AG20443 (cell line): ENCODE results near the gene TUSC2.

Source experiments
- DNase-seq: peaks from one replicate; pipeline ENCODE4 v3.0.0; 2012; ENCODE audit warnings: low spot score, mixed read lengths

The TUSC2 gene

DNA sequence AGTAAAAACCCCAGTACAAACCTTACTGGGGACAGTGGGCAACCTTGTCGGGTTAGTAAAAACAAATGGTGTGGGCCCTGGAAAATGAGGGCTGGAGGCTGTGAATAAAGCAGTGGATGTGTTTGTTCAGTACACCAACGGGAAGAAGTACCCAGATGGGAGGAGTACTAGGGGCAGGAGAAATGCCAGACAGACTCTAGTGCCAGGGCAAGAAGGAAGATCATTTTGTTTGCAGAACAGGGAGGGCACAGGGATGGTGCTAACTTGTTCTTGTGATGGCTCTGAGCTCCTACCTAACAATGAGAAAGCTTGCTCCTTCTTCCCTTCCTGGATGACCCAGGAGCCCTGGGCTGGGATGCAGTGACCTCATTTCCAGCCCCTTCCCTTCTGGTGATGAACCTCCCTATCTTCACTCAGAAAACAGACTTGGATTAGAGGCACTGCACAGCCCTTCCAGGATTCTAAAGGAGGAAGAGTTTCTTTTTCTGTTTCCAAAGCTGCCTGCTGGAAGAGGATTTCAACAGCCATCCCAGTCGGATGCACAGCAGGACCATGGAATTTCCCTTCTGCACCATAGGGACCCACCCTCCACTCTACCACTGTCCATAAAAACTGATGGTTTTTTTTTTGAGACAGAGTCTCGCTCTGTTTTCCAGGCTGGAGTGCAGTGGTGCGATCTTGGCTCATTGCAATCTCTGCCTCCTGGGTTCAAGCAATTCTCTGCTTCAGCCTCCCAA is 6.5 kb upstream of the TUSC2 start:
- DNase-seq: no peak

DNA sequence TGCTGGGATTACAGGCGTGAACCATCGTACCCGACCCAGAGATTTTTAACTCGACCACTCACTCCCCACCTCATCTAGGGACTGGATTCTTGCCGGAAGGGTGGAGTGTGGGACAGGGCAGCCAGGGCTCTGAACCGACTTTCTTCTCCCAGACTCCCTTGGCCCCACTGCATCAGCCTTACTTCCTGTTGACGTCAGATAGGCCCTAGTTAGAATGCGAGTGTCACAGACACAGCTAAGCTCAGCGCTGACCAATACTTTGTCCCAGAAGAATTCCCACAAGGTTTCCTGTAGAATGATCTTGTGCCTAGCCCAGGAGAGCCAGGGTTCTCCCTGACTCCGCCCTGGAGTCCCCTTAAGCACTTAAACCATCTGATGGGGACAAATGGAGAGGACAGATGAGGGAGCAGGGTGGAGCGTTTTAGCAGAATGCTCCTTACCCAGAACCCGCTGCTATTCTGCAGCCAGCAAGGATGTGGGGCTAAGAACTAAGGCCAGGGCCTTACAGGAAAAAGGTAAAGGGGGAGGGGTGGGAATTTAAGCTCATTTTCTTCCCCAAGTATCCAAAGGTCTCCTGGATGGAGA is 5.8 kb upstream of the TUSC2 start:
- DNase-seq: peak; percentile 64

DNA sequence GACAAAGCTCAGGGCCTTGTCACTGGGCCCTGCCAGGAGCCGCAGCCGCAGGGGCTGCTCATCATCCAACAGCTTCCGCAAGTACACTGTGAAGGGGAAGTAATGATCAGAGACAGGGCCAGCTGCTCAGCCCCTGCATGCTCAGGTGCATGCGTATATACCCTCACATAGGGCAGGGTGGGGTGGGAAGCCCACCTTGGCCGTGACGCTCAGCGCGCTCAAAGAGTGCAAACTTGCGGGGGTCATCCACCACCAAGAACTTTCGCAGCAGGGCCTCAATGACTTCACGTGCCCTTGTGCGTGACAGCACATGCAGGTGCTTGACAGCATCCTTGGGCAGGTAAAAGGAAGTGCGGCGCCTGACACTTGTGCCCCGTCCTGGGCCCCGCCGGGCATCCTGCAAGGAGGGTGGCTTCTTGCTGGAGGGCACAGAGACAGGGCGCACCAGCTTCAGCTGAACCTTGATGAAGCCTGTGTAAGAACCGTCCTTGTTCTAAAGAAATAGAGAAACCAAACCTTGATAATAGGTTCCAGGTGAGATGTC is 3.4 kb upstream of the TUSC2 start:
- no peak for DNase-seq

DNA sequence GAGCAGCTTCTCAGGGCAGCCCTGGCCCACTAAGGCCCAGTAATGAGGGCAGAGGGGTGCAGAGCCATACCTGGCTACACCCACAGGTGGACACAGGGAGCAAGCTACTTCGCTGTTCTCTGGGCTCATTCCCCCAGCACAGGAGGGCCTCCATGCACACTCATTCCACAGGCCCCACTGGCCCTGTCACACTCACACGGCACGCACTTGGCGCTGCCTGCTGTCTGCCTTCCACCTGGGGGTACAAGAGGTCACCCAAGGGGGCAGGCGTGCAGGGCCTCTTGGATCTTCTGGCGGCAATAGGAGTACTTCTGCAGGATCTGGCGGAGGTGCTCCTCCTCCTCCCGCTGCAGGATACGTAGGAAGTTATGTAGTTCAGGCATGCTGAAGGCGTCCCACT is 2.3 kb upstream of the TUSC2 start:
- no peak for DNase-seq

DNA sequence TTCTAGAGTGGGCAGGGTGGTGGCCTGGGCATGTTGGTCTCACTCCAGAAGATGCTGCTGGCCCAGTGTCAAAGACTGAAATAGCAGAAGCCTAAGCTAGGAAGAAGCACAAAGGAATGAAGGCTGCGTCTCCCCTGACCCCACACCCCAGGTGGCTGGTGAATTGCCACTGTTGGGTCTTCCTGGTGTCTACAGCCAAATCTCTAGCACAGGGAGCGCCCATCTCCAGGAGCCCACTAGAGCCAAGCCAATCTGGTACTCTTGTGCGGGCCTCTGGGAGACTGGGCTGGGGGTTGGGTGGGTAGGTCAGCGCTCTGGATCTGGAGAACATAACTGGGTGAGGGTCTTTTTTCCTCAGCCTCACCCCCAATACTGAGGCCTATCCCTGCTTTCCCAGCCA is 894 bp downstream of the TUSC2 start:
- no peak for DNase-seq

DNA sequence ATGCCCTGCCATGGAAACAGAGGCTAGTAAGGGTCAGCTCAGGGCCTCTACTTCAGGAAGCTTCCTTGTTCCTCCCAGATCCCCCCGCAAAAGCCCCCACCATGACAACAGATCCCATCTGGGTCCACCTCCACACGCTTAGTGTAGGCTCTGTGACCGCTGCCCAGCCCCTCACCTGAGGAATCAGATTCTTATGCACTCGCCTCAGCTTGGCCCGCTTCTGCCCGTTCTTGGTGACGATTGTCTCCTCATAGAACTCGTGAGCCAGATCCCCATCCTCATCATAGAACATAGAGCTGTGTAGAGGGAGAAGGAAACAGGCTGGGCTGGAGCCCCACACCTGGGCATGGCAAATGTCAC is 1.9 kb downstream of the TUSC2 start:
- DNase-seq: no peak

DNA sequence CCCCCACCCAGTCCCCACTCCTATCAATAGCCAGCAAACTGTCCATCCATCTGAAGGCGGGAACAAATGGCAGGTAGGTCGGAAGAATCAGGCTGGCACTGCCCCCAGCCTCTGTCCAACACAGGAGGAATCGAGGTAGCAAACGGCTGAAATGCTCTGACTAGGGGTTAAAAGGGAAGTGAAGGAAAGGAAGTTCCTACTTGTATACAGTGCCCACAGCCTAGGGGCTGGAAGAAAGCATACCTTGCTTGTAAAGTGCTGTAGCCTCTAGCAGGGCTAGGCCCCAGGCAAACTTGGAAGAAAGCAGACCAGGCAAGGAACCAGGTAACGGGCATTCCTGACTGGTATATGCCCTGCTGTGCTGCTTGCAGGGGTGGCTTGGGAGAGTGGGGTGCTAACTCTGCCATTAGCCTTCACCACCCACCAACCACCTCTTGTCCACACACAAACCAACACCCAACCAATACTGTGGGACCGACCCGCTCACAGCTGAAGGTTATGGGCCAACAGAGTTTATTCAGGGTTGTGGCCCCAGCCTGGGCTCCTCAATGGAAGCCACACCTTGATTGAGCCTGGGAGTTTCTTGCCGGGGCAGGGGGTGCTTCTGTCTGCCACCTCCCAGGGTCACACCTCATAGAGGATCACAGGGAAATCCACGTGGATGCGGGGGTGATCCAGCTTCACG is 2.4 kb downstream of the TUSC2 start:
- DNase-seq: no peak

DNA sequence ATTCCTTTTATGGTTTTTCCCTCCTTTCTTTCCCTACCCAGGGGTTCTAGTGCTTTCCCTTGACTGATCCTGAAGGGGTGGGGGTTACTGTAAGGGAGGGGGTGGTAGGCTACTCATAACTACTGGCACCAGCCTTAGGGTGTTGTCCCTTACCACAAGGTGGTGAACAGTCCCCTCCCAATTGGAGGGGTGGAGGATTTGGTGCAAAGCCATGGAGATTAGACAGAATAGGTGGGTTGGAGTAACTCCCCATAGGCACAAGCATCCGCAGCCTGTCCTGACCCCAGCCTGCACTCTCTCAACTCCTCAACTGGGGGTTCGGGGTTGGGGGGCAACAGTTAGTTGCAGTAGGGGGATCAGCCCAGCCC is 2.9 kb downstream of the TUSC2 start:
- no peak for DNase-seq

DNA sequence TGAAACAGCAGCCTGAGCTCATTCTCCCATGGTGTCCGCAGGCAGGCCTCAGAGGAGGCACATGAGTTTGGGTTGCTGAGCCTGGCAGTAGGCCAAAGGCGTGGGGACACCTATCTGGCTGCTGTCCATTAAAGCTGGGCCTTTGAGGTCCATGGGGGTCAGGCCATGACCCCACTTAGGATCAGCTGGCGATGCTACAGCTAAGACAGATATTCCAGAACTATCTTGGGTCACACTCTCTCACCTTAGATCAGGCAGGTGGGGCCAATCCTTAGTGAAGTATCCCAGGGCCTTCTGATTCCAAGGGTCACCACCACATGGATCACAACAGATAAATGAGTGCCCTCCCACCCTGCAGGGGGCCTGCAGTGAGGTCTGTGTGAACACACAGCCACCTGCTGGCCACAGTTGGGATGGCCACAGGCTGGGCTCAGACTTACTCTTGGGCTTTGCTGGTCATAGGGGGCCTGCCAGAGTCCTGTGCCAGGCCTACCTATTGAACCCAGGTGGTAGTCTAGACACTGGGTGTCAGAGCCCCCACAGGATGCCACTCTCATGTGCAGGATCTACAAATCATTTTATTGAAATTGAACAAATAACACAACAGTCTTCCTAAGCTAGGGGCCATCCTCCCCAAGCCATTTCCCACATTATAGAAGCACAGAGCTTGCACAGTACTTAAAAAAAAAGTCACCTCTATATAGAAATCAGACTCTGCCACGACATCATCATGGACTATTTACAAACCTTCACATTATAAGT is 3.5 kb downstream of the TUSC2 start:
- peak; percentile 78 for DNase-seq

- DNase-seq: no peak
Measured at GRCh38 chr3:50323614-50324199, 4.3 kb downstream of the TUSC2 start.

DNA sequence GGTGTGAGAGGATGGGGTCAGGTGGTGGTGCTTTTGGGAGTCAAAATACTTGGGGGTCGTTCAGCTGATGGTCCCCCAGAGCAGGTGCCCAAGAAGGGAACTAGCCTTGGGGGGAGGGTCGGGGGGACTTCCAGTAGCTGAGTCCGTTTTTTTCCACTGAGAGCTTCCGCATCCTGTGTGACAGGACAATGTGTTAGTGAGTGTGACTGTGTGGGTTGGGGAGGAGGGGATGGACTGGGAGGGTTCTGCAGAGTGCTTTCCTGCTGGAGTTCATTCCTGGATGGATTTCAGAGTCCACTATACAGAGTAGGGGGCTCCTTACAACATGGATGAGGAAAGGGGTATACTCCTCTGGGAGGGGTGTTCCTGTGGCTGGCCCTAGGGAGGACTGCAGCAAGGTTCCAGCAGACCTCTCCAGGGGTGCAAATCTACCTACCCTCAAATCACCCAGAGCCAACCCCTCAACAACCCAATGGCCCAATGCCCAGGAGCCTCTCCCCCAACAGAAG is 4.9 kb downstream of the TUSC2 start:
- no peak for DNase-seq

- DNase-seq: no peak
Measured at GRCh38 chr3:50322386-50323091, 5.5 kb downstream of the TUSC2 start, which contains the start of gene HYAL2. HYAL2 (minus strand) TSS chr3:50322745; CDS start chr3:50320489, 2,256 bp downstream.

GRCh38 chr3:50322115-50322385 is 6.0 kb downstream of the TUSC2 start:
- no peak for DNase-seq

GRCh38 chr3:50321336-50322114 is 6.5 kb downstream of the TUSC2 start:
- DNase-seq: peak; percentile 94

- DNase-seq: peak; percentile 89
Measured at GRCh38 chr3:50320853-50321335, 7.1 kb downstream of the TUSC2 start.

DNA sequence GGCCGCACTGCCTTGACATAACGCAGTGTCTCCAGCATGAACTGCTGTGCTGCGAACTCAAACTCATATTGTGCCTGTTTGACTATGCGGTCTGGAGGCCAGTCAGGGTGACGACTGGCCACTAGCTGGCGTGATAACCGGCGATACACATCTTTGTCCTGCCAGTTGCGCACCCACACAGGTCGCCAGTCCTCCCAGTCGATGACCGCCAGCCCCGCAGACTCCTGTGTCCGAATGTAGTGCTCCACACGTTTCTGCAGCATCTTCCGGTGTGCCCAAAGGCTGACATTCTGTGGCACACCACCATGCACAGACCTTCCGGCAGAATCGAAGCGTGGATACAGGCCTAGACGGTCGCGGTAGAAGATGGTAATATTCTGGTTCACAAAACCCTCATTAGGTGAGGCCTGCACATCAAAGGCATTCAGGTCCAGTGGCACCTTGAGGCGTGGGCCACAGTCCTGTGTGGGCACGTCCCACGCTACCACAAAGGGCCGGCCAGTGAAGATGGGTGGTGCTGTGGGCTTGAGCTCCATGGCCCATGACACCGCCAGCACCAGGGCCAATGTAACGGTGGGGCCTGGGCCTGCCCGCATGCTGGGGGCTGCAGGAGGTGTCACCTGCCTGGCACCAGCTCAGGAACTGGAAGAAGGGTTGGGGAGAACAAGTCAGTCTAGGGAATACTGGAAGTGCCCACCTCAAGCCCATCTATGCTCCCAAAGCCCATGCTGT is 8.0 kb downstream of the TUSC2 start:
- DNase-seq: no peak

GRCh38 chr3:50319181-50319893 is 8.7 kb downstream of the TUSC2 start:
- no peak for DNase-seq

- no peak for DNase-seq
Measured at GRCh38 chr3:50318615-50319014, 9.4 kb downstream of the TUSC2 start.

- DNase-seq: no peak
Measured at GRCh38 chr3:50318163-50318562, 9.9 kb downstream of the TUSC2 start.
